Measurements from ENCODE around the gene SNRNP25.

DNA sequence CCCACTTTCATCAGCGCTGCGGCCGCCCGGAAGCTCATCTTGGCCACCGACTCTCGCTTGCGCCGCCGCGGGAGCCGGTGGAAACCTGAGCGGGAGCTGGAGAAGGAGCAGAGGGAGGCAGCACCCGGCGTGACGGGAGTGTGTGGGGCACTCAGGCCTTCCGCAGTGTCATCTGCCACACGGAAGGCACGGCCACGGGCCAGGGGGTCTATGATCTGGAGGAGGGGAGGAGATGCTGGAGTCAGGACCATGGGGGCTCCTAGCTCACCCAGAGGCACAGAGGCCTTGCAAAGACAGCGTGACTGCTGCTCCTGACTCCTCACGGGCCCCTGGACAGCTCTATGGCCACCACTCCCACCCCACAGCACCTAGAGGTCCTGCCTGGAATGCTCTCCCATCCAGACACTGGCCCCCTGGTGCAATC lies 9.4 kb downstream of the SNRNP25 start:
- TF ChIP-seq HNRNPUL1 (IDR thresholded peaks at IDR 0.05; ENCODE audit: low read length) (no peak), PHB2 (IDR thresholded peaks at IDR 0.05; ENCODE audit: low read depth) (no peak), ZNF639 (CRISPR knock-in tag; conservative IDR thresholded peaks at IDR 0.05 in 1 of 2, IDR thresholded peaks at IDR 0.05 in 1 of 2) (no peak), GTF2F1 (IDR thresholded peaks at IDR 0.05; ENCODE audit: low read depth, low read length) (no peak), E4F1 (CRISPR knock-in tag; IDR thresholded peaks at IDR 0.05; ENCODE audit: borderline replicate concordance) (no peak)
